ENCODE measurements around the gene IFNGR2.
A peak's percentile ranks its signal among the peaks of the same experiment; 100 is the strongest.
"Not testable (repeated sequence)": the region's sequence is repeated elsewhere in the genome, so short reads cannot be mapped to it uniquely, and the experiment has no call there.

The IFNGR2 gene

GRCh38 chr21:33374450-33375096, 28.6 kb upstream of the IFNGR2 start:
- ChIA-PET POLR2A (ENCODE audit: low non-redundant PET) (no interaction called here), CTCF (interaction anchor here (0.6 to 1.3 kb wide), 2 partner anchors 8 to 13 kb away, joined by 3 read pairs; no protein-coding TSS in a partner anchor)
- peak; percentile 40 for TF ChIP-seq CTCF (conservative IDR thresholded peaks at IDR 0.05; ENCODE audit: low read depth)
- DNase-seq (ENCODE audit: low spot score) = peak; percentile 42
- H3K27ac ChIP-seq = no peak overlapping the region

- H3K27ac ChIP-seq = no peak overlapping the region
- CTCF ChIA-PET = interaction anchor here (0.6 to 0.7 kb wide), 2 partner anchors 8 to 178 kb away, joined by 3 to 4 read pairs; no protein-coding TSS in a partner anchor
- no peak for TF ChIP-seq CTCF (conservative IDR thresholded peaks at IDR 0.05; ENCODE audit: low read depth)
- POLR2A ChIA-PET (ENCODE audit: low non-redundant PET) = no interaction called here
- DNase-seq (ENCODE audit: low spot score) = no peak
Observed at GRCh38 chr21:33375101-33375644, 28.0 kb upstream of the IFNGR2 start.

- no peak for DNase-seq (ENCODE audit: low spot score)
- no peak overlapping the region; the same call in 1 of the 2 replicates for H3K27ac ChIP-seq
- CTCF ChIA-PET = no interaction called here
Observed at GRCh38 chr21:33377221-33377920, 25.8 kb upstream of the IFNGR2 start.

GRCh38 chr21:33378081-33378480, 25.1 kb upstream of the IFNGR2 start:
- DNase-seq (ENCODE audit: low spot score) = no peak
- ChIA-PET CTCF (interaction anchor here (0.6 kb wide), 1 partner anchor 777 kb away, joined by 4 read pairs; no protein-coding TSS in a partner anchor), POLR2A (ENCODE audit: low non-redundant PET) (no interaction called here)
- TF ChIP-seq CTCF (conservative IDR thresholded peaks at IDR 0.05; ENCODE audit: low read depth) = no peak
- peak overlapping the region; percentile 50; the same call in 1 of the 2 replicates for H3K27ac ChIP-seq

More at GRCh38 chr21:33377221-33377920, 25.8 kb upstream of the IFNGR2 start:
- POLR2A ChIA-PET (ENCODE audit: low non-redundant PET) = no interaction called here
- no peak for TF ChIP-seq CTCF (conservative IDR thresholded peaks at IDR 0.05; ENCODE audit: low read depth)

- CTCF ChIA-PET = interaction anchor here (0.8 kb wide), 2 partner anchors 19 to 25 kb away, joined by 3 read pairs; no protein-coding TSS in a partner anchor
- peak; percentile 62 for DNase-seq (ENCODE audit: low spot score)
- peak overlapping the region; percentile 99 for H3K27ac ChIP-seq
- POLR2A ChIA-PET (ENCODE audit: low non-redundant PET) = interaction anchor here (1.0 kb wide), 1 partner anchor 24 kb away, joined by 5 read pairs; no protein-coding TSS in a partner anchor
Observed at GRCh38 chr21:33379934-33380333, 23.3 kb upstream of the IFNGR2 start.

- H3K27ac ChIP-seq = peak overlapping the region; percentile 99
- POLR2A ChIA-PET (ENCODE audit: low non-redundant PET) = interaction anchor here (0.6 to 1.0 kb wide), 2 partner anchors 24 to 47 kb away, joined by 5 read pairs; no protein-coding TSS in a partner anchor
- DNase-seq (ENCODE audit: low spot score) = peak; percentile 87
- no peak for TF ChIP-seq CTCF (conservative IDR thresholded peaks at IDR 0.05; ENCODE audit: low read depth)
- CTCF ChIA-PET = interaction anchor here (0.8 kb wide), 1 partner anchor 20 kb away, joined by 3 read pairs; no protein-coding TSS in a partner anchor
Observed at GRCh38 chr21:33380483-33380998, 22.7 kb upstream of the IFNGR2 start.

- CTCF ChIA-PET; DNase-seq (ENCODE audit: low spot score): not testable (repeated sequence)
- POLR2A ChIA-PET (ENCODE audit: low non-redundant PET) = interaction anchor here (0.6 kb wide), 1 partner anchor 48 kb away, joined by 5 read pairs; no protein-coding TSS in a partner anchor
- H3K27ac ChIP-seq = peak overlapping the region; percentile 99
Observed at GRCh38 chr21:33381381-33381780, 21.8 kb upstream of the IFNGR2 start.
